ENCODE results near the gene RAD51.

DNA sequence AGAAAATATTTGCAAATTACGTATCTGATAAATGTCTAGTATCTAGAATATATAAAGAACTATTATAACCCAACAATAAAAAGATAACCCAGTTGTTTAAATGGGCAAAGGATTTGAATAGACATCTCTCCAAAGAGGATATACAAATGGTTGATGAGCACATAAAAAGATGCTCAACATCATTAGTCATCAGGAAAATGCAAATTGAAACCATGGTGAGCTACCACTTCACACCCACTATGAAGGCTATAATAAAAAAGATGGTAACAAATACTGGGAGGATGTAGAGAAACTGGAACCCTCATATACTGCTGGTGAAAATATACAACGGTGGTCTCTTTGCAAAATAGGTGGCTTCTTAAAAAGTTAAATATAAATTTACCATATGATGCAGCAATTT lies 28.0 kb downstream of the RAD51 start:
- TF ChIP-seq, protein P1, sequence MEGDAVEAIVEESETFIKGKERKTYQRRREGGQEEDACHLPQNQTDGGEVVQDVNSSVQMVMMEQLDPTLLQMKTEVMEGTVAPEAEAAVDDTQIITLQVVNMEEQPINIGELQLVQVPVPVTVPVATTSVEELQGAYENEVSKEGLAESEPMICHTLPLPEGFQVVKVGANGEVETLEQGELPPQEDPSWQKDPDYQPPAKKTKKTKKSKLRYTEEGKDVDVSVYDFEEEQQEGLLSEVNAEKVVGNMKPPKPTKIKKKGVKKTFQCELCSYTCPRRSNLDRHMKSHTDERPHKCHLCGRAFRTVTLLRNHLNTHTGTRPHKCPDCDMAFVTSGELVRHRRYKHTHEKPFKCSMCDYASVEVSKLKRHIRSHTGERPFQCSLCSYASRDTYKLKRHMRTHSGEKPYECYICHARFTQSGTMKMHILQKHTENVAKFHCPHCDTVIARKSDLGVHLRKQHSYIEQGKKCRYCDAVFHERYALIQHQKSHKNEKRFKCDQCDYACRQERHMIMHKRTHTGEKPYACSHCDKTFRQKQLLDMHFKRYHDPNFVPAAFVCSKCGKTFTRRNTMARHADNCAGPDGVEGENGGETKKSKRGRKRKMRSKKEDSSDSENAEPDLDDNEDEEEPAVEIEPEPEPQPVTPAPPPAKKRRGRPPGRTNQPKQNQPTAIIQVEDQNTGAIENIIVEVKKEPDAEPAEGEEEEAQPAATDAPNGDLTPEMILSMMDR (IDR thresholded peaks at IDR 0.05) = no peak
- TF ChIP-seq POLR2A (IDR thresholded peaks at IDR 0.05) = no peak
